H1 (cell line): Measurements from ENCODE around the gene MIDN. TPM values are rescaled to one million over a fixed set of nuclear protein-coding genes. Genes with fewer than 3 reads are reported as not detected.

Experiments used
- CTCF ChIA-PET: fragments of 300-600 bp; sonication (Branson Sonifier 250); formaldehyde crosslinking; loops from one replicate; lab custom pipeline; 2021; ENCODE audit not compliant: partially characterized antibody; lab: Charles Lee
- POLR2A ChIA-PET: fragments of 300-600 bp; sonication (Branson Sonifier 250); formaldehyde crosslinking; loops from one replicate; lab custom pipeline; 2021; ENCODE audit warnings: inconsistent platforms; ENCODE audit not compliant: partially characterized antibody; lab: Charles Lee
- DNase-seq, 2 experiments: peaks; one replicate each; pipeline versions ENCODE4 v3.0.0 to v3.0.0-alpha.2; 2010 to 2022; ENCODE audit warnings: low spot score in 2 of 2, low read depth in 1 of 2, mixed read lengths in 1 of 2
- FAIRE-seq: peaks from 2 replicates; lab custom pipeline; 2011; peaks lifted over from hg19 to GRCh38; lab: Jason Lieb, UNC
- H2AFZ ChIP-seq: 2 replicates; pipeline ENCODE4 v1.8.1; 2012; ENCODE audit warnings: low read length, inconsistent platforms
- H2AK5ac ChIP-seq: 2 replicates; pipeline ENCODE4 v1.6.1; 2013; ENCODE audit warnings: low read depth, low read length
- H2BK120ac ChIP-seq: replicated peaks from 2 replicates; pipeline ENCODE3; 2013; ENCODE audit warnings: low read depth, low read length, inconsistent platforms
- H2BK12ac ChIP-seq: 2 replicates; pipeline ENCODE4 v1.6.1; 2013; ENCODE audit warnings: low read depth, low read length
- H2BK15ac ChIP-seq: 2 replicates; pipeline ENCODE4 v1.6.1; 2013; ENCODE audit warnings: low read length
- H2BK20ac ChIP-seq: 2 replicates; pipeline ENCODE4 v1.6.1; 2013; ENCODE audit warnings: low read length
- H2BK5ac ChIP-seq: 2 replicates; pipeline ENCODE4 v1.6.1; 2013; ENCODE audit warnings: low read depth, low read length
- H3K14ac ChIP-seq: 2 replicates; pipeline ENCODE4 v1.6.1; 2013; ENCODE audit warnings: inconsistent platforms; ENCODE audit not compliant: insufficient read length
- H3K18ac ChIP-seq: 2 replicates; pipeline ENCODE4 v1.6.1; 2013; ENCODE audit warnings: low read length; ENCODE audit errors: extremely low read depth
- H3K23ac ChIP-seq: 2 replicates; pipeline ENCODE4 v1.6.1; 2013; ENCODE audit warnings: inconsistent platforms; ENCODE audit not compliant: insufficient read length
- H3K23me2 ChIP-seq: 2 replicates; pipeline ENCODE4 v1.6.1; 2013; ENCODE audit warnings: low read depth, low read length
- H3K27ac ChIP-seq: 2 replicates; pipeline ENCODE4 v1.6.1; 2011; ENCODE audit warnings: low read depth, low read length, inconsistent platforms
- H3K27me3 ChIP-seq, 4 experiments: replicated peaks in 1 of 4; 1 replicate in 1 of 4; 2 replicates in 3 of 4; pipeline versions ENCODE4 v1.6.1 to v1.8.1; 2011 to 2013; ENCODE audit warnings: low read length in 3 of 4, mild to moderate bottlenecking in 3 of 4, inconsistent platforms in 2 of 4, mixed read lengths in 2 of 4, moderate library complexity in 1 of 4; ENCODE audit not compliant: control insufficient read depth in 3 of 4, insufficient read depth in 3 of 4; ENCODE audit errors: extremely low read depth in 1 of 4
- H3K36me3 ChIP-seq, 4 experiments: 2 replicates each; pipeline versions ENCODE4 v1.6.1 to v1.8.1; 2011 to 2013; ENCODE audit warnings: mild to moderate bottlenecking in 4 of 4, low read length in 3 of 4, moderate library complexity in 2 of 4, control low read depth in 1 of 4, inconsistent platforms in 1 of 4; ENCODE audit not compliant: insufficient read depth in 4 of 4, control insufficient read depth in 2 of 4
- H3K4ac ChIP-seq: replicated peaks from 2 replicates; pipeline ENCODE3; 2013; ENCODE audit warnings: low read length, low read depth, mixed read lengths, inconsistent platforms; ENCODE audit not compliant: insufficient read length
- H3K4me1 ChIP-seq, 4 experiments: replicated peaks in 1 of 4; 1 replicate in 1 of 4; 2 replicates in 3 of 4; pipeline versions ENCODE4 v1.6.1 to v1.8.1; 2011 to 2013; ENCODE audit warnings: low read length in 3 of 4, inconsistent platforms in 2 of 4, mixed read lengths in 1 of 4; ENCODE audit not compliant: insufficient read depth in 4 of 4, control insufficient read depth in 3 of 4
- H3K4me2 ChIP-seq, 2 experiments: 2 replicates each; pipeline versions ENCODE4 v1.6.1 to v1.8.1; 2011 to 2013; ENCODE audit warnings: low read depth in 2 of 2, low read length in 2 of 2, control low read depth in 1 of 2, inconsistent platforms in 1 of 2, mild to moderate bottlenecking in 1 of 2; ENCODE audit not compliant: insufficient read depth in 1 of 2
- H3K4me3 ChIP-seq, 4 experiments: fragments of 200-600, 300-600 bp in 1 of 4; sonication (generic), shearing (Covaris generic), sonication (Bioruptor Twin) in 1 of 4; 2 replicates each; pipeline versions ENCODE4 v1.5.1 to v1.8.1; 2011 to 2016; ENCODE audit warnings: low read length in 4 of 4, low read depth in 3 of 4, control low read depth in 2 of 4, inconsistent platforms in 2 of 4, mild to moderate bottlenecking in 2 of 4, mixed read lengths in 1 of 4, moderate library complexity in 1 of 4; ENCODE audit not compliant: insufficient read depth in 2 of 4; ENCODE audit errors: extremely low read depth in 1 of 4
- H3K56ac ChIP-seq: replicated peaks from 2 replicates; pipeline ENCODE3; 2013; ENCODE audit warnings: low read depth, mild to moderate bottlenecking, mixed read lengths, low read length, inconsistent platforms; ENCODE audit not compliant: insufficient read length
- H3K79me1 ChIP-seq: 2 replicates; pipeline ENCODE4 v1.6.1; 2013; ENCODE audit warnings: low read depth, low read length, control low read depth
- H3K79me2 ChIP-seq, 2 experiments: 2 replicates each; pipeline versions ENCODE4 v1.6.1 to v1.8.1; 2012 to 2013; ENCODE audit warnings: low read length in 2 of 2, mild to moderate bottlenecking in 2 of 2, inconsistent platforms in 1 of 2; ENCODE audit not compliant: insufficient read depth in 2 of 2, control insufficient read depth in 1 of 2
- H3K9ac ChIP-seq, 4 experiments: replicated peaks in 1 of 4; 1 replicate in 1 of 4; 2 replicates in 3 of 4; pipeline versions ENCODE4 v1.6.1 to v1.8.1; 2011 to 2013; ENCODE audit warnings: low read depth in 3 of 4, low read length in 3 of 4, control low read depth in 2 of 4, mild to moderate bottlenecking in 2 of 4, moderate library complexity in 2 of 4, inconsistent platforms in 1 of 4; ENCODE audit errors: extremely low read depth in 1 of 4
- H3K9me3 ChIP-seq, 2 experiments: 2 replicates each; pipeline versions ENCODE4 v1.6.1 to v1.8.1; 2012 to 2013; ENCODE audit warnings: mild to moderate bottlenecking in 2 of 2, moderate library complexity in 2 of 2, control low read depth in 1 of 2, inconsistent platforms in 1 of 2, low read depth in 1 of 2, low read length in 1 of 2, mixed read lengths in 1 of 2; ENCODE audit not compliant: insufficient read depth in 2 of 2
- H4K20me1 ChIP-seq, 2 experiments: replicated peaks in 1 of 2; 2 replicates each; pipeline versions ENCODE3 to v1.8.1; 2011 to 2013; ENCODE audit warnings: inconsistent platforms in 2 of 2, low read length in 2 of 2, mild to moderate bottlenecking in 1 of 2; ENCODE audit not compliant: insufficient read depth in 2 of 2, control insufficient read depth in 1 of 2
- H4K5ac ChIP-seq: 2 replicates; pipeline ENCODE4 v1.6.1; 2013; ENCODE audit warnings: low read length, low read depth, mixed read lengths, inconsistent platforms; ENCODE audit not compliant: insufficient read length
- H4K8ac ChIP-seq: 2 replicates; pipeline ENCODE4 v1.8.0; 2013; ENCODE audit warnings: mild to moderate bottlenecking, moderate library complexity, low read length, inconsistent platforms; ENCODE audit not compliant: insufficient read depth; ENCODE audit errors: extremely low read depth
- H4K91ac ChIP-seq: replicated peaks from 2 replicates; pipeline ENCODE3; 2013; ENCODE audit warnings: low read length, mixed read lengths, inconsistent platforms; ENCODE audit not compliant: insufficient read length
- ATF3 ChIP-seq: IDR thresholded peaks from 2 replicates; pipeline ENCODE4 v1.6.1; 2011; ENCODE audit warnings: low read depth, mild to moderate bottlenecking, low read length; ENCODE audit not compliant: insufficient read depth
- POLR2AphosphoS5 ChIP-seq: IDR thresholded peaks from 2 replicates; pipeline ENCODE4 v1.6.1; 2011; ENCODE audit warnings: low read depth, low read length
- WGBS, 2 experiments: shearing (Covaris generic) in 1 of 2; methylation state at CpG; one replicate each; pipeline versions ENCODE4 v1.1.6 to v1.1.7; 2013 to 2015; ENCODE audit warnings: low lambda C conversion rate in 2 of 2, mixed read lengths in 2 of 2, inconsistent platforms in 1 of 2, low coverage in 1 of 2, missing lambda C conversion rate in 1 of 2; ENCODE audit not compliant: insufficient replicate concordance in 2 of 2, insufficient coverage in 1 of 2, insufficient read length in 1 of 2; ENCODE audit errors: extremely low coverage in 1 of 2, missing lambda C conversion rate in 1 of 2; 5-methylcytosine and 5-hydroxymethylcytosine counted together
- polyA plus RNA-seq, 7 experiments: library from polyadenylated mRNA; depleted of rRNA in 3 of 7; stranded (reverse) in 5 of 7; unstranded in 2 of 7; fragments of >200 nt in 5 of 7; fragments of 200-250 nt in 2 of 7; gene quantifications; 1 replicate in 5 of 7; 2 replicates in 1 of 7; 4 replicates in 1 of 7; pipeline versions ENCODE4 v1.2.1 to v1.2.3, GENCODE V29; 2011 to 2013; ENCODE audit warnings: missing spikeins in 2 of 7, mixed read lengths in 2 of 7
- total RNA-seq: library from RNA; stranded (reverse); fragmentation: NEBNext Ultra II Directional; extraction: Animal tissue kit (Norgen Biotek cat#: 25700); gene quantifications from 2 replicates; pipeline ENCODE4 v1.2.1, GENCODE V29; 2021
- TF ChIP-seq, protein P1 (sequence below), 3 experiments: IDR thresholded peaks; 1 replicate in 2 of 3; 2 replicates in 1 of 3; pipeline versions ENCODE4 v1.5.1 to v1.6.1; 2011; ENCODE audit warnings: low read length in 3 of 3, mild to moderate bottlenecking in 3 of 3, inconsistent platforms in 2 of 3, low read depth in 1 of 3, moderate library complexity in 1 of 3; ENCODE audit not compliant: insufficient read depth in 1 of 3; ENCODE audit errors: control extremely low read depth in 1 of 3

MIDN gene
- total and polyA plus RNA-seq, 2 of the 8 experiments (the other 6 are each of a cell fraction or from before 2014, with no cell fraction given) = 39.8 to 159 TPM

GRCh38 chr19:1220477-1220930 lies 27.9 kb upstream of the MIDN start:
- Histone ChIP-seq H2BK15ac (no peak overlapping the region), H3K4ac (no peak overlapping the region), H2BK120ac (no peak overlapping the region), H2AFZ (no peak overlapping the region), H3K4me3 (no peak overlapping the region), H4K5ac (no peak overlapping the region), H3K56ac (no peak overlapping the region), H2BK5ac (no peak overlapping the region), H4K8ac (no peak overlapping the region; the same call in 1 of the 2 replicates), H3K9ac (no peak overlapping the region), H3K23ac (no peak overlapping the region), H3K27ac (no peak overlapping the region), H3K23me2 (no peaks in the 10 kb centered on the region), H2AK5ac (no peak overlapping the region), H4K20me1 (peaks cover 26 to 37% of the 10 kb centered on the region in 2 experiments), H3K4me2 (no peak overlapping the region), H3K79me1 (peaks cover 7% of the 10 kb centered on the region), H2BK20ac (no peak overlapping the region), H3K18ac (no peak overlapping the region), H3K14ac (no peak overlapping the region), H2BK12ac (no peak overlapping the region), H3K36me3 (peaks cover 0 to 31% (median 0%) of the 10 kb centered on the region in 4 experiments; a peak in 3 of 8 replicates), H4K91ac (no peak overlapping the region), H3K27me3 (no peaks in the 10 kb centered on the region), H3K79me2 (peaks cover 0 to 30% of the 10 kb centered on the region in 2 experiments; a peak in 3 of 4 replicates), H3K4me1 (peaks cover 0 to 2% (median 2%) of the 10 kb centered on the region in 4 experiments; a peak in 3 of 7 replicates), H3K9me3 (no peaks in the 10 kb centered on the region)
- TF ChIP-seq, protein P1, sequence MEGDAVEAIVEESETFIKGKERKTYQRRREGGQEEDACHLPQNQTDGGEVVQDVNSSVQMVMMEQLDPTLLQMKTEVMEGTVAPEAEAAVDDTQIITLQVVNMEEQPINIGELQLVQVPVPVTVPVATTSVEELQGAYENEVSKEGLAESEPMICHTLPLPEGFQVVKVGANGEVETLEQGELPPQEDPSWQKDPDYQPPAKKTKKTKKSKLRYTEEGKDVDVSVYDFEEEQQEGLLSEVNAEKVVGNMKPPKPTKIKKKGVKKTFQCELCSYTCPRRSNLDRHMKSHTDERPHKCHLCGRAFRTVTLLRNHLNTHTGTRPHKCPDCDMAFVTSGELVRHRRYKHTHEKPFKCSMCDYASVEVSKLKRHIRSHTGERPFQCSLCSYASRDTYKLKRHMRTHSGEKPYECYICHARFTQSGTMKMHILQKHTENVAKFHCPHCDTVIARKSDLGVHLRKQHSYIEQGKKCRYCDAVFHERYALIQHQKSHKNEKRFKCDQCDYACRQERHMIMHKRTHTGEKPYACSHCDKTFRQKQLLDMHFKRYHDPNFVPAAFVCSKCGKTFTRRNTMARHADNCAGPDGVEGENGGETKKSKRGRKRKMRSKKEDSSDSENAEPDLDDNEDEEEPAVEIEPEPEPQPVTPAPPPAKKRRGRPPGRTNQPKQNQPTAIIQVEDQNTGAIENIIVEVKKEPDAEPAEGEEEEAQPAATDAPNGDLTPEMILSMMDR (IDR thresholded peaks at IDR 0.05; ENCODE audit: control extremely low read depth in 1 of 3, insufficient read depth in 1 of 3, low read depth in 1 of 3, low read length in 3 of 3) = peak in 2 of 3 experiments; percentile 24 to 33; a peak in 1 of 4 replicates
- TF ChIP-seq POLR2AphosphoS5 (no peak), ATF3 (no peak)
- 92% methylated on average over 30 of the region's 33 CpGs; no CpG with 5 or more reads in 1 of the 2 experiments for WGBS, 2 experiments
- CTCF ChIA-PET = interaction anchor here (0.7 to 9.0 kb wide), 25 partner anchors 8 to 265 kb away, joined by 3 to 56 read pairs (median 5); partner anchors contain the start of gene ATP5F1D
- POLR2A ChIA-PET = interaction anchor here (0.9 to 2.0 kb wide), 8 partner anchors 9 to 212 kb away, joined by 3 to 8 read pairs (median 4); no protein-coding TSS in a partner anchor
- FAIRE-seq = no peak
- DNase-seq = peak in 1 of 2 experiments; percentile 67
